GM21447 (cell line): ENCODE results near the gene CPVL.

Experiments
- ATAC-seq: cut with Tn5 transposase; IDR thresholded peaks from one replicate; pipeline ENCODE4 v1.9.1; 2021; ENCODE audit not compliant: unreplicated experiment

CPVL gene

DNA sequence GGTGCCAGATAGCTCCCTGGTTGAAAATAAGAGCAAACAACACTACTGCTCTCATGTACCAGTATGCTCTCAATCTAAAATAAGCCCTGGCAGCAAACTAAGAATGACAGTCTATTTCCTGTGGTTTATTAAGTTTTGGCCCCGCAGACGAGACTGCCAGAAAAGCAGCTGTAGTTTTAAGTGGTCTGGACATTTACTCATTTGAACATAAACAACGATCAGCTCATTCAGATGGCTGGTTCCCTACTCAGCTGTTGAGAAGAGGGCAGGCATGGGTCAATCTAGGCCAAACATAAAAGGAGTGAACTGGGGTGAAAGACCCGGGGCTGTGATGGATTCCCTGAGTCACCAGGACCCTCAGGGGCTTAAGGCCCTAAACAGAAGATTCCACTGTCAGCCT, 192.7 kb downstream of the CPVL start:
- no peak for ATAC-seq
